HG02759 (cell line): Measurements from ENCODE around the gene IGSF9B.
"Not testable (repeated sequence)": the region's sequence is repeated elsewhere in the genome, so short reads cannot be mapped to it uniquely, and the experiment has no call there.

Experiments
- ATAC-seq: cut with Tn5 transposase; IDR thresholded peaks from one replicate; pipeline ENCODE4 v1.9.1; 2021; ENCODE audit warnings: mild to moderate bottlenecking, moderate library complexity; ENCODE audit not compliant: unreplicated experiment

Gene IGSF9B, protein sequence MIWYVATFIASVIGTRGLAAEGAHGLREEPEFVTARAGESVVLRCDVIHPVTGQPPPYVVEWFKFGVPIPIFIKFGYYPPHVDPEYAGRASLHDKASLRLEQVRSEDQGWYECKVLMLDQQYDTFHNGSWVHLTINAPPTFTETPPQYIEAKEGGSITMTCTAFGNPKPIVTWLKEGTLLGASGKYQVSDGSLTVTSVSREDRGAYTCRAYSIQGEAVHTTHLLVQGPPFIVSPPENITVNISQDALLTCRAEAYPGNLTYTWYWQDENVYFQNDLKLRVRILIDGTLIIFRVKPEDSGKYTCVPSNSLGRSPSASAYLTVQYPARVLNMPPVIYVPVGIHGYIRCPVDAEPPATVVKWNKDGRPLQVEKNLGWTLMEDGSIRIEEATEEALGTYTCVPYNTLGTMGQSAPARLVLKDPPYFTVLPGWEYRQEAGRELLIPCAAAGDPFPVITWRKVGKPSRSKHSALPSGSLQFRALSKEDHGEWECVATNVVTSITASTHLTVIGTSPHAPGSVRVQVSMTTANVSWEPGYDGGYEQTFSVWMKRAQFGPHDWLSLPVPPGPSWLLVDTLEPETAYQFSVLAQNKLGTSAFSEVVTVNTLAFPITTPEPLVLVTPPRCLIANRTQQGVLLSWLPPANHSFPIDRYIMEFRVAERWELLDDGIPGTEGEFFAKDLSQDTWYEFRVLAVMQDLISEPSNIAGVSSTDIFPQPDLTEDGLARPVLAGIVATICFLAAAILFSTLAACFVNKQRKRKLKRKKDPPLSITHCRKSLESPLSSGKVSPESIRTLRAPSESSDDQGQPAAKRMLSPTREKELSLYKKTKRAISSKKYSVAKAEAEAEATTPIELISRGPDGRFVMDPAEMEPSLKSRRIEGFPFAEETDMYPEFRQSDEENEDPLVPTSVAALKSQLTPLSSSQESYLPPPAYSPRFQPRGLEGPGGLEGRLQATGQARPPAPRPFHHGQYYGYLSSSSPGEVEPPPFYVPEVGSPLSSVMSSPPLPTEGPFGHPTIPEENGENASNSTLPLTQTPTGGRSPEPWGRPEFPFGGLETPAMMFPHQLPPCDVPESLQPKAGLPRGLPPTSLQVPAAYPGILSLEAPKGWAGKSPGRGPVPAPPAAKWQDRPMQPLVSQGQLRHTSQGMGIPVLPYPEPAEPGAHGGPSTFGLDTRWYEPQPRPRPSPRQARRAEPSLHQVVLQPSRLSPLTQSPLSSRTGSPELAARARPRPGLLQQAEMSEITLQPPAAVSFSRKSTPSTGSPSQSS (N-terminal part only)

DNA sequence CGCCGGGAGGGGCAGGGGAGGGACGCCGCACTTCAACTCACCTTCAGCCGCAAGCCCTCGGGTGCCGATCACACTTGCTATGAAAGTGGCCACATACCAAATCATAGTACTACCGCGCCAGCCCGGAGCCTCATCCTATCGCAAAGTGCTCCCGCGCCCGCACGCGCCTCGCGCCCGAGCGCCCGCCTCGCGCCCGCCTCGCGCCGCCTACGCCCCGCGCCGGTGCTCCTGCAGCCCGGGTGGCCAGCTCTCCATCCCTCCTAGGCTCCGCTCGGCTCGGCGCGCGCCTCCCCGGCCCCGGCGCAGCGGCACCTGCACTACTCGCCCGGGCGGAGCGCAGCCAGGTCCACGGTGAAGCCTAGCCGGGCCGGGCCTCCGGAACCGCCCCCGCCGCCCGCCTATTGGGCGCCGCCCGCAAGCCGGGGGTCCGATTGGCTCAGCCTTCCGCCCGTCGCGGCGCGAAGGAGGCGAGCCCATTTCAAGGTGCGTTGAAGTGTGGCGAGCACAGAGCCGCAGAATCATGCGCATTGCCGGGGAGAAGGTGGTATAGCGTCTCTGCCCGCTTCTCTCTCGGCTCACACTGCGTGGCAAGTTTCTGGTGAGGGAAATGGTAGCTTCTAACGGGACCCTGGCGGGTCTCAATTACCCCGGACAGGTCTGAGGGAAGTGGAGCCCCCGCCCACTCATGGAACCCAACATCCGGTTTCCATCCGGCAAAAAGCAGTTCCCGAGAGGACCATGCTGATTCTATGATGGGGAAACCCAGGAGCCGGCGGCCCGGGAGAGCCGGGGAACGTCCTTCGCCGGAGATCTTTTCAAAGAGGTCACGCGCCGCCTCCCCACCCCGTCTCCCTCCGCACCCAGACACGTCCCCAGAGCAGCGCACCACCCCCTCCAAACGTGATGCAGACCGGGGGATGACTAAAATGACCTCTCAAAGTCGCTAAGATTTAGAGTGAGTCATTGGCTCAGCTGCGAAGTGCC is at the start of gene IGSF9B:
TSS of gene IGSF9B (minus strand) at position 319 of the 984 bp plus-strand sequence. CDS start at position 105, 214 bp downstream.
- peak; percentile 99 for ATAC-seq

DNA sequence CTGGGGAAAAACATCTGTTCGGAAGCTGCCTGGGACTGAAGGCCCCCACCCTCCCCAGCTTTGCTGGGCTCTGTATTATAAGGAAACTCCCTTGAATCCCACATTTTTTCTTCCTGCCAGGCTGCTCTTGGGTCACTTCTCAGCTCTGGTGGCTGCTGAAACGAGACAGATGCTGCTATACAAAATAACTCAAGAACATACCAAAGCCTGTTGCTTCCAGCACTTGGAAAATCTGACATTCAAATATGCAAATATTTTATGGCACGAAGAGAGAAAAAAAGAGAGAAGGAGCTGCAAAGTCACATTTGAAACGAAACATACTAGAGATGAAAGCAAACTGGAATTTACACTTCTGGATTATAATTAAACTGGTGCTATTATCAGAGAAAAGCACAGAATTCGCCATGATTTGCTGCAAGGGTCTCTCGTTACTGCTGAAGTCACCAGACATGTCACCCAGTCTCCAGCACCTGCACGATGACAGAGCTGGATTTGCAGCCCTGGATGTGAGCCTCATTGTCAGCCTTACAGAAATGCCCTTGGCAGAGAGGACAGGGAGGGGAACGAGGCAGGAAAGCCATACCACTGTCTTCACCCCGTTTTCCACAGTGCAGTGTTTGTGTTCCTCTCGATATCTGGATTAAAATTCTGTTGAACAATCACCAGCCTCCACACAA is 47.9 kb upstream of the IGSF9B start:
- no peak for ATAC-seq

DNA sequence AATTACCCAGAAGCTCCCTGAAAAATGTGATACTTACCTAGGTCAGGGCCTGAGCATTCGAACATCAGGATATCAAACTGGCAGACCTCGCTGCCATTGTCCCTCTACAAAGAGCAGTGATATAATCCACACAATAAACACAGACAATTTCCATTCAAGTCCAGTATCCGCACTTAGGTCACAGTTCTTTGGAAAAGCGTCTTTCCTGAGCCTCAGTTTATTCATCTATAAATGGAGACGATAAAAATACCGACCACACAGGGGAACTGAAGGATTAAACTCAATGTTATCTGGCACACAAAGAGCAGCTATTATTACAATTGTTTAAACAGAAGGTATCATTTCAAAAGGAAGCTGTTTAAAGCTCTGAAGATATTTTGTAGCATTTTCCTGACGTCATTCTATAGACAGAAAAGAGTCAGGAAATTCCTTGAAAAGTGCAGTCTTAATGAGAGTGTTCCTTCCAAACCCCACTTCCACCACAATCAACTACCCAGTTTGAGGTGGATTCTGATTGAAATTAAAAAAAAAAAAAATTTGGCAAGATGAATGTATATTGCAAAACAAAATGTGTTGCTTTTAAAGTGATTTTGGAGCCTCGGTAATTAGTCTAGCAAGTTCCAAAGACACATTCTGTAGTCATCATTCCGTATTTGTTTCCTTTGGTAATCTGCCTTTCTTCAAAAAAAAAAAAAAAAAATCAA is 47.2 kb upstream of the IGSF9B start:
- no peak for ATAC-seq

DNA sequence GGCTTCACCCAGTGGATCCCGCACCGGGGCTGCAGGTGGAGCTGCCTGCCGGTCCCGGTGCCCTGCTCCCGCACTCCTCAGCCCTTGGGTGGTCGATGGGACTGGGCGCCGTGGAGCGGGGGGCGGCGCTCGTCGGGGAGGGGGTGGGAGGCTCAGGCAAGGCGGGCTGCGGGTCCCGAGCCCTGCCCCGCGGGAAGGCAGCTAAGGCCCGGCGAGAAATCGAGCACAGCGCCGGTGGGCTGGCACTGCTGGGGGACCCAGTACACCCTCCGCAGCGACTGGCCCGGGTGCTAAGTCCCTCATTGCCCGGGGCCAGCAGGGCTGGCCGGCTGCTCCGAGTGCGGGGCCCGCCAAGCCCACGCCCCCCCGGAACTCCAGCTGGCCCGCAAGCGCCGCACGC is 46.1 kb upstream of the IGSF9B start:
- not testable (repeated sequence) for ATAC-seq

DNA sequence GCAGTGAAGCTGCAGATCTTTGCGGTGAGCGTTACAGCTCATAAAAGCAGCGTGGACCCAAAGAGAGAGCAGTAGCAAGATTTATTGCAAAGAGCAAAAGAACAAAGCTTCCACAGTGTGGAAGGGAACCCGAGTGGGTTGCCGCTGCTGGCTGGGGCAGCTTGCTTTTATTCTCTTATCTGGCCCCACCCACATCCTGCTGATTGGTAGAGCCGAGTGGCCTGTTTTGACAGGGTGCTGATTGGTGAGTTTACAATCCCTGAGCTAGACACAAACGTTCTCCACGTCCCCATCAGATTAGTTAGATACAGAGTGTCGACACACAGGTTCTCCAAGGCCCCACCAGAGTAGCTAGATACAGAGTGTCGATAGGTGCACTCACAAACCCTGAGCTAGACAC is 45.6 kb upstream of the IGSF9B start:
- ATAC-seq: not testable (repeated sequence)

DNA sequence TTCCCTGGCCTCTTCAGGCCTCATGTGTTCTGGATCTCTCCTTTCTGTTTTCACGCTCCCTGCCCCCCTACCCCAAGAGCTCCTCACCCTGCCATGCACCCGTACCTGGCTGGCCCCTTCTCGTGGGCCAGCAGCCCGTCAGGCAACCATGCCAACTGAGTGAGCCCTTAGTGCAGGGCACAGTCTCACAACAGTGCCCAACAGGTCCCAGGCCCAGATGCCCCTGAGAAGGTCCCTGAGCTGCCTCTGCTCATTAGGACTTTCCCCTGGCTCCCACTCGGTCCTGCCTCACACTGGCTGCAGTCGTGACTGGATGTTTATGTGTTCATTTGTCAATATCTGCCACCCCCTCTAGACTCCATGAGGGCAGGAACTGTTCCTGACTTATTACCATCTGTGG is 44.8 kb upstream of the IGSF9B start:
- ATAC-seq: no peak

DNA sequence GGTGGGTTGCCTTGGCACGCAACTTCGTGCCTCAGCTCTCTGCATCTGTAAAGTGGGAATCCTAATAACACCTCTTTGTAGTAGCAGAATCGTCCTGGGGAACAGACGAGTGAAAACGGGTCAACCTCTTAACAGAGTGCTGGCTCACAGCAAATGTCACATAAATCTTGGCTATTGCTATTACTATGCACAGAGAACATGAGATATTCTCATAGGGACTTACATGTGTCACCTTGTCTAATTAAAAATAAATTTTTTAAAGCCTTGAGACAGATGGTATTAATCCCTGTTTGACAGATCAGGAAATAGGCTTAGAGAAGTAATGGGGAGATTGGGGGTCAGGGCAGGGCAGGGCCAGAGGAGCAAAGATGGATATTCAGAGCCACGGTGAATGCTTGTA is 44.3 kb upstream of the IGSF9B start:
- ATAC-seq: no peak

DNA sequence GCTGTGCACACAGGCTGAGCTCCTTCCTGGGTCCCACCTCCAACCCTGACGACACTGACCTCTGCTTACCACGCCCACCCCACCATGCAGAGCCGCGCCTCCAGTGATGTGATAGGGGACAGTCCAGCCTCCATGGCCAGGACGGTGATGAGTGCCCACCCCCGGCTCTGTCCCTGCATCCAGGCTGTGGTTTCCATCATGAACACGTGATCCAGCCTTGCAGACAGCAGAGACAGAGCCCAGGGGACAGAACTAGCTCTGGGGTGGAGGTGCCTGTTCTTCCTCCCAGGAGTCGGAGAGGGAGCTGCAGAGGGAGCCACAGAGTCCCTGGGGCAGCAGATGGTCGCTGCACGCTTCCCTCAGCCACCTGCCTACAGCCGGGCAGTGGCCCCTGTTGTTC is 42.6 kb upstream of the IGSF9B start:
- no peak for ATAC-seq

DNA sequence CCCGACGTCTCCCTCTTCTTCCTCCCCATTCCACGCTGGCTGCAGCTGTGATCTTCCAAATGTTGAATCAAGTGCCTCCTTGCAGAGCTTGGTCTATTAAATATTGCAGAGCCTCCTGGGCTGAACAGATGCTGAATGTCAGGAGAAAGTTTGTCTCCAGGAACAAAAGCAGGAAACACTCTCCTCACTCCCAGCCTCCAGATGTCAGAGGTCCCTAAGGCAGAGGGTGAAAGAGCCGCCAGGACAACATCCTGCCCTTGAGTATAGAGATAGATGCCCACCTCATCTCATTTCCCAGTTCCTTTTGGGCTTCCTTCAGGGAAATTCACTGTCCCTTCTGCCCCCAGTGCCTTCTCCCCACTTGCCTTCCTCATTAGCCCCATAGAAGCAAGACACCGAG is 40.8 kb upstream of the IGSF9B start:
- ATAC-seq: no peak

DNA sequence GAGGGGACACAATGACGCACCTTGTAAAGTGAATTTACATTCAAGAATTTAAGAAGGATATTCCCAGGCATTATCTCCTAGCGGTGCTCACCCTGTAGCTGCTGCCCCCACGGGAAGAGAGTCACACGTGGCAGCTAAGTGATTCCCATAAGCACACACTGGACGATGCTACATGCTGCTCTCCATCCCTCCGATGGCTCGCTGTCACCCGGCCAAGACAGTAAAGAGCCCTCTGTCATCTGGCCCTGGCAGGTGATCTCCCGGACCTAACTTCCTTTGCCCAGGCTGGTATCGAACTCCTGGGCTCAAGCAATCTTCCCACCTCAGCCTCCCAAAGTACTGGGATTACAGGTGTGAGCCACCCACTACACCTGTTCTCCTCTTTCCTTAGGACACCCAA is 39.9 kb upstream of the IGSF9B start:
- ATAC-seq: no peak

DNA sequence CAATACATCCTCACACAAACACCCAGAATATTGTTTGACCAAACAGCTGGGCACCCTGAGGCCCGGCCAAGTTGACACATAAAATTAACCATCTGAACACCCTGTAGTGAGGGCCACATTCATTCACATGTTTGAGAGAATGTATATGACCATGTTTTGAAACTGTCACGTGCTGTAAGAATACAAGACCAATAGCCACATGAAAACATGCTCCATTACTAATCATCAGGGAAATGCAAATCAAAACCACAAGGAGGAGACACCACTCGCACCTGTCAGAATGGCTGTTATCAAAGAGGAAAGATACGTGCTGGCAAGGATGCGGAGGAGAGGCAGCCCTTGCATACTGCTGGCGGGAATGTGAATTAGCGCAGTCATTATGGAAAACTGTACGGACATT is 38.3 kb upstream of the IGSF9B start:
- ATAC-seq: no peak

DNA sequence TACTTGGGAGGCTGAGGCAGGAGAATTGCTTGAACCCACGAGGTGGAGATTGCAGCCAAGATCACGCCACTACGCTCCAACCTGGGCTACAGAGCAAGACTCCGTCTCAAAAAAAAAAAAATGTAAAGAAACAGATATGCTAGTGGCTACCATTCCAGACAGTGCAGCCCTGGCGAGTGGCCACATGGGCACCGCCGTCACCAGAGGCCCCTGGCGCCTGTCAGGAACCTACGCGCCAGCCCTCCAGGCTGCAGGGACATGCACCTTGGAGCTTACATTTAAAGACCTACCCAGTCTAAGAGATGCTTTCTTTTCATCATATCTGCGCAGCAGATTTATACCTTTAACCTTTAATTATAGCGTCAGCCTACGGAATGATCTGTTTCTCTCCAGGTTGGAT is 37.2 kb upstream of the IGSF9B start:
- ATAC-seq: no peak

DNA sequence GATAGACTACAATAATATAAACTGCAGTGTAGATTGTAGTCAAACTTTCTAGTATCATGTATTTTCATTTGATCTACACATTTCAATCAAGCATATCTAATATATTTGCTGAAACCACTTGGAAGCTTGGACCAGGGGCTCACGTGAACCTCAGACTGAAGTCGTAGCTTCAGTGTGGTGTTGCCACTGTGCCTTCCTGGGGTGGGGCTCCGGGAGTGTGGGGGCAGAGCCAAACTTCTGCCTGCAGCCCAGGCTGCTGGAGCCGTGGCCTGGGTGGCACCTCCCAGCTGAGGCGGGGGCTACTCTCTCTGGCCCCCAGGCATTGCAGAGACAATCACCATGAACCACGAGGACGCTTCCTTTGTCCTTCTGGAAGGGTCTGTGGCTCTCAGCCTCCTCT is 36.3 kb upstream of the IGSF9B start:
- no peak for ATAC-seq

DNA sequence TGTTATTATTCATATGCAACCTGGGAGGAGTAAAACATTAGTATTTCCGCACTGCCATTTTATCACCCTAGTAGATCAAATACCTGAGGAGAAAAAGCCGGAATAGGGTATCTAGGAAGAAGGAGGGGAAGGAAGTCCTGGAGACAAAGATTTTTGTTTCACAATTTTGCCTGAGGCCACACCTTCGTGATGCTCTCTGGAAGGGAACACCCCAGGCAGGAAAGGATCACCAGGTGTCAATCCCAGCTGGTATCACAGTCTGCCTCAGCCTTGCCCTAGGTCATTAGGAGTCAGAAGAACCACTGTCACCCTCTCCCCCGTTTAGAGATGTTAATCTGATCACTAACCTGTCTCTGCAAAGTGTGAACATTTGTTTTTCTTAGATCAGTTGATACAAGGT is 35.4 kb upstream of the IGSF9B start:
- no peak for ATAC-seq

DNA sequence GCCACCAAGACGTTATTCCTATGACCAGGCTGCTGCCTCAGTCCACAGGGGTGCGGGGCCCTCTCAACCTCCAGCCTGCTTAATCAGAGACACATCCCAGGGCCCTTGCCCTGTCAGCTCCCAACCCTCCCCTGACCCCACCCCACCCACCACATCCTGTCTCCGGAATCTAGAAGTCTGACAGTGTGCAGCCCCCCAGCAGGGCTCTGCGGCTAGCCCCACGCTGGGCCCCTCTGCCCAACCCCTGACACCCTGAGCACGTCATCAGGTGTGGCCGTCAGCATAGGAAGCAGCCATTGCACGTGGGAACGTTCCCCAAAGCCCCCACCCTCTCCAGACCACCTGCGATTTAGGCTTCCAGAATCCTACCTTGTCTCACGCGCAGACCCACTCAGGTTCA is 34.3 kb upstream of the IGSF9B start:
- no peak for ATAC-seq

DNA sequence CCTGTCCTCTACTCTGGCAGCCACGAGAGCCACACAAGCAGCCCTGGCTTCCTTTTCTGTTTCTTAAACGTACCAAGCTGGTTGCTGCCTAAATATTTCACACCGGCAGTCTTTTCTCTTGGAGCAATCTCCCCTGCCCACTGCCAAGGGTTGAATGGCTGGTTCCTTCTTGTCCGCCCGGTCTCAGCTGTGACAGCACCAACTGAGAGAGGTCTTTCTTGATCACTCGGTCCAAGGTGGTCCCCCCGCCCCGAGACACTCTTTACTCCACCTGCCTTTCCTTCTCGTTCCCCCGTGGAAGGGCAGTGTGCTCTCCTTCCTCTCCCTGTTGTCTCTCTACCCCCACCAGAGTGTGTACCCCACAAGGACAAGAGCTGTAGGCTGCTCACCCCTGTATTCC is 33.7 kb upstream of the IGSF9B start:
- ATAC-seq: no peak

DNA sequence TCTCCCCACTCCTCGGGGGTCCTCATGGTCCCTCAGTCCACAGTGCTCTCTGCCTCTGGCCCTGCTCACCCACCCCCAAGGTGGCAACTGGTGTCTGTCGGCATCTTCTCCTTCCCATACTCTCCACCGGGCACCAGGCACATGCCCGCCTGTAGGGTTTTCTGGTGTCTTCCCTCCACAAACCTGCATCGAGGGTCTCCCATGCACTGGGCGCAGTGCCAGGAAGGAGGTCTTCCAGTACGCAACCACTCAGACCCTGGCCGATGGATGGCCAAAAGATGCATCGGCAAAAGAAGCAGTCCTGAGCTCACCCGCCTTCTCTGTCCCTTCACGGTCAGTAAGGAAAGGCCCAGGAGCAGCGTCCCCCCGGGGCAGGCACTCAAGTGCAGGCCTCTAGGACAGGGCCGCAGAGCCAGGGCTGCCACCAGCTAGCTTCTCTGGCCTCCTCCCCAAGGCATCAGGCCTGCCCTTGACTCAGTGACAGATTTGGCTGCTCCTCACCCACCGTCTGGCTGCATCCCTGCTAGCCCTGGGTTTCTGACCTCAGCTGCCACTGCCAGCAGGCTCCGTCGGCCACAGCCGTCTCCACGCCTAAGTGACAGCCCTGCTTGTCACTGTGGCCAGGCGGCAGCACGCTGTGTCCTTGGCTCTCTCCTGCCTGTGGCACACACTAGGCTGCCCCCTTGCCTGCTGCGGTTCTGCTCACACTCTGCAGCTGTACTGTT is 32.1 kb upstream of the IGSF9B start:
- no peak for ATAC-seq

DNA sequence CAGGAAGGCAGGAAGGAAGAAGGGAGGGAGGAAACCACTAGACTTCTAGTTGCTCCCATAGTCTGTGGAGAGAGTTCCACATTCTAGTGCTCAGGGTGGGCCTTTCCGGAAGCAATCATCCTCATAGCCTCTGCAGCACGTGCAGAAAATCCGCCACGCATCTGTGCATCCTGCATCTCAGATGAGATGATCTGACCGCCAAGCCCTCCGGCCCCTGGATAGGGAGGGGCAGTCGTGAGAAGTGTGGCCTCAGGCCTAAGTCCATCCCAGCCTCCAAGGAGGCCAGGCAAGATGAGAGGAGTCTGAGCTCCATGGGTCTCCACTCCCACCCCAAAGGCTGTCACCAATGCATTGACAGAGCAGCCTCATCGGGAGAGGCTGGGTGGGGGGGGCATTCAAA is 30.4 kb upstream of the IGSF9B start:
- ATAC-seq: no peak
